Measurements from ENCODE around the gene ZSCAN5A. TPM values are rescaled to one million over a fixed set of nuclear protein-coding genes. Genes with fewer than 3 reads are reported as not detected.
A peak's percentile ranks its signal among the peaks of the same experiment; 100 is the strongest.
"Not testable (repeated sequence)": the region's sequence is repeated elsewhere in the genome, so short reads cannot be mapped to it uniquely, and the experiment has no call there.

The ZSCAN5A gene
- total RNA-seq, 4 donors from 2014 or later, result 5.1 to 21.3 (median 10.1) TPM

- not testable (repeated sequence) for H3K4me1 ChIP-seq; H3K27ac ChIP-seq; H3K36me3 ChIP-seq; H3K27me3 ChIP-seq; H3K4me3 ChIP-seq; DNase-seq (ENCODE audit: low spot score in 2 of 2)
- peaks cover 0 to 73% (median 16%) of the 10 kb centered on the region in 4 donors for H3K9me3 ChIP-seq
Measured at GRCh38 chr19:56335371-56335770, 20.7 kb upstream of the ZSCAN5A start.

GRCh38 chr19:56333506-56333905 is 18.9 kb upstream of the ZSCAN5A start:
- TF ChIP-seq POLR2A (IDR thresholded peaks at IDR 0.05) (no peak), EP300 (IDR thresholded peaks at IDR 0.05) (no peak)
- TF ChIP-seq, protein P1, sequence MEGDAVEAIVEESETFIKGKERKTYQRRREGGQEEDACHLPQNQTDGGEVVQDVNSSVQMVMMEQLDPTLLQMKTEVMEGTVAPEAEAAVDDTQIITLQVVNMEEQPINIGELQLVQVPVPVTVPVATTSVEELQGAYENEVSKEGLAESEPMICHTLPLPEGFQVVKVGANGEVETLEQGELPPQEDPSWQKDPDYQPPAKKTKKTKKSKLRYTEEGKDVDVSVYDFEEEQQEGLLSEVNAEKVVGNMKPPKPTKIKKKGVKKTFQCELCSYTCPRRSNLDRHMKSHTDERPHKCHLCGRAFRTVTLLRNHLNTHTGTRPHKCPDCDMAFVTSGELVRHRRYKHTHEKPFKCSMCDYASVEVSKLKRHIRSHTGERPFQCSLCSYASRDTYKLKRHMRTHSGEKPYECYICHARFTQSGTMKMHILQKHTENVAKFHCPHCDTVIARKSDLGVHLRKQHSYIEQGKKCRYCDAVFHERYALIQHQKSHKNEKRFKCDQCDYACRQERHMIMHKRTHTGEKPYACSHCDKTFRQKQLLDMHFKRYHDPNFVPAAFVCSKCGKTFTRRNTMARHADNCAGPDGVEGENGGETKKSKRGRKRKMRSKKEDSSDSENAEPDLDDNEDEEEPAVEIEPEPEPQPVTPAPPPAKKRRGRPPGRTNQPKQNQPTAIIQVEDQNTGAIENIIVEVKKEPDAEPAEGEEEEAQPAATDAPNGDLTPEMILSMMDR (IDR thresholded peaks at IDR 0.05), result peak; percentile 14 to 44 (median 39)
- Histone ChIP-seq H3K4me3 (no peak overlapping the region), H3K36me3 (no peaks in the 10 kb centered on the region), H3K27me3 (no peaks in the 10 kb centered on the region), H3K4me1 (no peaks in the 10 kb centered on the region), H3K27ac (no peak overlapping the region), H3K9me3 (peaks cover 0 to 70% (median 17%) of the 10 kb centered on the region in 4 donors)
- DNase-seq (ENCODE audit: low spot score in 2 of 2), result peak in 1 of 2 donors; percentile 71

- Histone ChIP-seq H3K27ac (no peak overlapping the region), H3K4me1 (no peaks in the 10 kb centered on the region), H3K4me3 (no peak overlapping the region), H3K9me3 (peaks cover 0 to 62% (median 17%) of the 10 kb centered on the region in 4 donors), H3K36me3 (no peaks in the 10 kb centered on the region), H3K27me3 (no peaks in the 10 kb centered on the region)
- TF ChIP-seq, protein P1 (IDR thresholded peaks at IDR 0.05), result no peak
- TF ChIP-seq POLR2A (IDR thresholded peaks at IDR 0.05) (no peak), EP300 (IDR thresholded peaks at IDR 0.05) (no peak)
- DNase-seq (ENCODE audit: low spot score in 2 of 2), result no peak
Measured at GRCh38 chr19:56332695-56333094, 18.1 kb upstream of the ZSCAN5A start.

DNA sequence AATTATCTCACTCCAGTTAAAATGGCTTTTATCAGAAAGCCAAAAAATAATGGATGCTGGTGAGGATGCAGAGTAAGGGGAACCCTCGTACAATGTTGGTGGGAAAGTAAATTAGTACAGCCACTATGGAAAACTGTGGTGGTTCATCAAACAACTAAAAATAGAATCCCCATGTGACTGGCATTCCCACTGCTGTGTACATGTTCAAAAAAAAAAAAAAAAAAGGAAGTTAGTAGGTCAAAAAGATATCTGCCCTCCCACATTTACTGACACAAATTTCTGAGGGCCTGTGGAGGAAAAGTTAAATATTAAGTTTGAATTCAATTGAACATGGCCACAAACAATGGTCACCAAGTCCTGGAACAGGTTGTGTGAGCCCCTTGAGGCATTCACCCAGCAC is 9.8 kb upstream of the ZSCAN5A start:
- DNase-seq (ENCODE audit: low spot score in 2 of 2), result no peak
- H3K36me3 ChIP-seq, result no peaks in the 10 kb centered on the region
- no peak overlapping the region for H3K27ac ChIP-seq
- H3K27me3 ChIP-seq, result no peaks in the 10 kb centered on the region
- WGBS, 2 donors, result 62 to 71% methylated on average over 1 of the region's 1 CpG
- TF ChIP-seq POLR2A (IDR thresholded peaks at IDR 0.05), result no peak
- no peak for TF ChIP-seq EP300 (IDR thresholded peaks at IDR 0.05)
- TF ChIP-seq, protein P1 (IDR thresholded peaks at IDR 0.05), result no peak
- no peaks in the 10 kb centered on the region for H3K4me1 ChIP-seq
- peaks cover 0 to 9% (median 0%) of the 10 kb centered on the region in 4 donors for H3K9me3 ChIP-seq
- no peak overlapping the region for H3K4me3 ChIP-seq

DNA sequence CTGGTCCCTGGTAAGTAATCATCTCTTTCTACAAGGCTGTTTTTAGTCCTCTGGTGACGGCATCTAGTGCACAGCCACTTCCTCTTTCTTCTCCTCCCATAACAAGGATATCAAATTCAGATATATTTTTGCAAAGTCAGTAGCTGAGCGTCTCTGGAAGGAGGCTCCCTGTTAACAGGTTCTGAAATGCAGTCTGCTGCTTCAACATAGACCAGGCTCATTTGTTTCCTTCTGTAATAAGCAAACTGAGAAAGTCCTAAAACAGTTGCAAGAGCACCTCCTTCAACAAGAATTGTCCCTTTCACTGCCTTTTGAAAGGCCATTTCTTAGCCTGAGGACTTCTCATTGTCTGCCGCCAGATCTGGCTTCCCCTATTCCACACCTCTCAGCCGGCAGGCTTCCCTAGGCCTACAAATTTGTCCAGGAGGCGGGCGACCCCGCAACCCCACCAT is 7.4 kb upstream of the ZSCAN5A start:
- no peak overlapping the region for H3K4me3 ChIP-seq
- peak overlapping the region in 1 of 4 donors; percentile 62 for H3K27ac ChIP-seq
- H3K27me3 ChIP-seq, result no peaks in the 10 kb centered on the region
- DNase-seq (ENCODE audit: low spot score in 2 of 2), result no peak
- no peaks in the 10 kb centered on the region for H3K4me1 ChIP-seq
- no peak for TF ChIP-seq EP300 (IDR thresholded peaks at IDR 0.05)
- TF ChIP-seq, protein P1 (IDR thresholded peaks at IDR 0.05), result no peak
- no peak for TF ChIP-seq POLR2A (IDR thresholded peaks at IDR 0.05)
- 54 to 56% methylated on average over 7 of the region's 7 CpGs for WGBS, 2 donors
- H3K36me3 ChIP-seq, result no peaks in the 10 kb centered on the region
- H3K9me3 ChIP-seq, result peaks cover 0 to 6% (median 0%) of the 10 kb centered on the region in 4 donors

Measured in tibial nerve (tissue), 4 donors.